IMR-90 (cell line): Measurements from ENCODE around the gene RAB5B. TPM values are rescaled to one million over a fixed set of nuclear protein-coding genes. Genes with fewer than 3 reads are reported as not detected.

Experiments
- ATAC-seq: fragments of 200-7000 bp; cut with Tn5 transposase; 2 replicates; pipeline ENCODE4 v1.9.1; 2020; ENCODE audit warnings: low read depth, mild to moderate bottlenecking, moderate library complexity
- BruUV-seq: library from RNA; stranded (reverse); fragments of 400-500 nt; replicated peaks from 2 replicates; lab custom pipeline; 2021; lab: Mats Ljungman, UMichigan
- CTCF ChIA-PET: fragments of 300-600 bp; formaldehyde crosslinking; extraction: SDS; loops from one replicate; lab custom pipeline; 2021; ENCODE audit warnings: antibody characterized with exemption; lab: Yijun Ruan, JAX
- POLR2A ChIA-PET: fragments of 300-600 bp; sonication (Branson Sonifier 250); formaldehyde crosslinking; loops from one replicate; lab custom pipeline; 2022; ENCODE audit warnings: antibody characterized with exemption; ENCODE audit not compliant: unreplicated experiment; lab: Charles Lee
- DNase-seq: peaks from one replicate; pipeline ENCODE4 v3.0.0; 2013
- H2AFZ ChIP-seq: replicated peaks from 2 replicates; pipeline ENCODE3; 2013; ENCODE audit warnings: low read length, mild to moderate bottlenecking; ENCODE audit not compliant: poor library complexity
- H2AK5ac ChIP-seq: 2 replicates; pipeline ENCODE4 v1.6.1; 2013; ENCODE audit warnings: low read depth, low read length, inconsistent platforms
- H2AK9ac ChIP-seq: replicated peaks from 2 replicates; pipeline ENCODE3; 2013; ENCODE audit warnings: mild to moderate bottlenecking, low read depth, low read length, moderate library complexity; ENCODE audit not compliant: poor library complexity
- H2BK120ac ChIP-seq: 2 replicates; pipeline ENCODE4 v1.6.1; 2013; ENCODE audit warnings: low read depth, low read length, inconsistent platforms
- H2BK15ac ChIP-seq: 3 replicates; pipeline ENCODE4 v1.6.1; 2013; ENCODE audit warnings: low read depth, low read length, inconsistent platforms
- H2BK20ac ChIP-seq: 2 replicates; pipeline ENCODE4 v1.6.1; 2013; ENCODE audit warnings: low read depth, mild to moderate bottlenecking, inconsistent platforms, low read length, moderate library complexity
- H2BK5ac ChIP-seq: 2 replicates; pipeline ENCODE4 v1.6.1; 2013; ENCODE audit warnings: mild to moderate bottlenecking, low read depth, low read length, inconsistent platforms; ENCODE audit not compliant: poor library complexity, severe bottlenecking
- H3K14ac ChIP-seq: replicated peaks from 2 replicates; pipeline ENCODE4 v1.6.1; 2013; ENCODE audit warnings: low read depth, low read length, inconsistent platforms
- H3K18ac ChIP-seq: 2 replicates; pipeline ENCODE4 v1.6.1; 2013; ENCODE audit warnings: low read depth, low read length, control low read depth
- H3K23ac ChIP-seq: 2 replicates; pipeline ENCODE4 v1.6.1; 2013; ENCODE audit warnings: low read depth, low read length, inconsistent platforms
- H3K27ac ChIP-seq: 2 replicates; pipeline ENCODE4 v1.5.1; 2013; ENCODE audit warnings: mild to moderate bottlenecking, control low read depth, low read length; ENCODE audit not compliant: insufficient read depth
- H3K27me3 ChIP-seq: 2 replicates; pipeline ENCODE4 v1.6.1; 2013; ENCODE audit warnings: low read length; ENCODE audit not compliant: control insufficient read depth, insufficient read depth
- H3K36me3 ChIP-seq: 2 replicates; pipeline ENCODE4 v1.6.1; 2013; ENCODE audit warnings: low read length, mixed read lengths; ENCODE audit not compliant: control insufficient read depth, insufficient read depth
- H3K4ac ChIP-seq: 2 replicates; pipeline ENCODE4 v1.6.1; 2013; ENCODE audit warnings: low read depth, low read length, inconsistent platforms
- H3K4me1 ChIP-seq: 2 replicates; pipeline ENCODE4 v1.6.1; 2013; ENCODE audit warnings: low read length, mixed read lengths; ENCODE audit not compliant: control insufficient read depth, insufficient read depth
- H3K4me2 ChIP-seq: 2 replicates; pipeline ENCODE4 v1.6.1; 2013; ENCODE audit warnings: low read depth, mild to moderate bottlenecking, control low read depth, low read length, moderate library complexity
- H3K4me3 ChIP-seq: 2 replicates; pipeline ENCODE4 v1.5.1; 2013; ENCODE audit warnings: low read depth, mild to moderate bottlenecking, control low read depth, low read length, moderate library complexity; ENCODE audit not compliant: insufficient read depth
- H3K56ac ChIP-seq: 2 replicates; pipeline ENCODE4 v1.6.1; 2013; ENCODE audit warnings: low read length, inconsistent platforms; ENCODE audit not compliant: insufficient read depth; ENCODE audit errors: extremely low read depth
- H3K79me1 ChIP-seq, 2 experiments: 2 replicates each; pipeline ENCODE4 v1.6.1; 2013; ENCODE audit warnings: low read length in 2 of 2, inconsistent platforms in 1 of 2, low read depth in 1 of 2
- H3K9ac ChIP-seq: 2 replicates; pipeline ENCODE4 v1.6.1; 2013; ENCODE audit warnings: low read depth, low read length, control low read depth
- H3K9me1 ChIP-seq: 2 replicates; pipeline ENCODE4 v1.6.1; 2013; ENCODE audit warnings: low read length, inconsistent platforms; ENCODE audit not compliant: insufficient read depth
- H3K9me3 ChIP-seq: 2 replicates; pipeline ENCODE4 v1.6.1; 2013; ENCODE audit warnings: low read length; ENCODE audit not compliant: control insufficient read depth, insufficient read depth
- H4K20me1 ChIP-seq: 2 replicates; pipeline ENCODE4 v1.6.1; 2013; ENCODE audit warnings: low read length, inconsistent platforms; ENCODE audit not compliant: insufficient read depth
- H4K5ac ChIP-seq: 2 replicates; pipeline ENCODE4 v1.6.1; 2013; ENCODE audit warnings: mild to moderate bottlenecking, low read depth, low read length, control low read depth
- H4K8ac ChIP-seq, 2 experiments: 2 replicates each; pipeline ENCODE4 v1.6.1; 2013; ENCODE audit warnings: low read depth in 2 of 2, low read length in 2 of 2, control low read depth in 1 of 2, inconsistent platforms in 1 of 2
- H4K91ac ChIP-seq: 2 replicates; pipeline ENCODE4 v1.6.1; 2013; ENCODE audit warnings: low read depth, low read length, inconsistent platforms; ENCODE audit not compliant: insufficient read depth
- BHLHE40 ChIP-seq: fragments of 150-350 bp; IDR thresholded peaks from 2 replicates; pipeline ENCODE4 v1.6.1; 2016; ENCODE audit warnings: mild to moderate bottlenecking, low read depth, low read length
- CEBPB ChIP-seq: IDR thresholded peaks from 2 replicates; pipeline ENCODE4 v1.6.1; 2012; ENCODE audit warnings: low read depth, low read length, improper control_type of control experiment
- CHD1 ChIP-seq: IDR thresholded peaks from 2 replicates; pipeline ENCODE4 v1.6.1; 2012; ENCODE audit warnings: low read depth, low read length, improper control_type of control experiment
- CTCF ChIP-seq: conservative IDR thresholded peaks from 2 replicates; pipeline ENCODE4 v1.5.1; 2012; ENCODE audit warnings: mild to moderate bottlenecking, low read depth, low read length, improper control_type of control experiment
- FOS ChIP-seq: fragments of 150-350 bp; IDR thresholded peaks from 2 replicates; pipeline ENCODE4 v1.6.1; 2016; ENCODE audit warnings: low read depth, low read length
- MAFK ChIP-seq: IDR thresholded peaks from 2 replicates; pipeline ENCODE4 v1.6.1; 2012; ENCODE audit warnings: low read depth, low read length, improper control_type of control experiment
- MAZ ChIP-seq: IDR thresholded peaks from 2 replicates; pipeline ENCODE4 v1.6.1; 2012; ENCODE audit warnings: low read depth, mild to moderate bottlenecking, low read length, improper control_type of control experiment, moderate library complexity, borderline replicate concordance
- MXI1 ChIP-seq: IDR thresholded peaks from 2 replicates; pipeline ENCODE4 v1.6.1; 2012; ENCODE audit warnings: low read depth, mild to moderate bottlenecking, low read length, moderate library complexity, borderline replicate concordance
- NFE2L2 ChIP-seq: fragments of 150-350 bp; IDR thresholded peaks from 2 replicates; pipeline ENCODE4 v1.6.1; 2016; ENCODE audit warnings: low read depth, mild to moderate bottlenecking, low read length
- POLR2A ChIP-seq: IDR thresholded peaks from 2 replicates; pipeline ENCODE4 v1.6.1; 2012; ENCODE audit warnings: mild to moderate bottlenecking, low read depth, low read length
- RAD21 ChIP-seq: IDR thresholded peaks from 2 replicates; pipeline ENCODE4 v1.6.1; 2012; ENCODE audit warnings: low read length, improper control_type of control experiment
- RFX5 ChIP-seq: IDR thresholded peaks from 2 replicates; pipeline ENCODE4 v1.8.0; 2012; ENCODE audit warnings: low read depth, mild to moderate bottlenecking, low read length, moderate library complexity
- SMC3 ChIP-seq: fragments of 150-350 bp; IDR thresholded peaks from 2 replicates; pipeline ENCODE4 v1.6.1; 2016; ENCODE audit warnings: low read depth, mild to moderate bottlenecking, antibody characterized with exemption, low read length, moderate library complexity
- USF2 ChIP-seq: fragments of 150-350 bp; IDR thresholded peaks from 2 replicates; pipeline ENCODE4 v1.6.1; 2017; ENCODE audit warnings: mild to moderate bottlenecking, antibody characterized with exemption, low read length, low read depth
- WGBS, 2 experiments: methylation state at CpG; one replicate each; pipeline versions ENCODE4 v1.1.5 to v1.1.7; 2013; ENCODE audit warnings: missing lambda C conversion rate in 2 of 2; ENCODE audit not compliant: insufficient read length in 1 of 2; ENCODE audit errors: extremely low coverage in 2 of 2; 5-methylcytosine and 5-hydroxymethylcytosine counted together
- dilution Hi-C: fragments of 300-500 bp; cut with HindIII; formaldehyde crosslinking; loops from one replicate; pipeline ENCODE4 v1.14.3; 2018; ENCODE audit warnings: low sequenced_read_pairs; ENCODE audit not compliant: unreplicated experiment
- in situ Hi-C: fragments of 300-500 bp; cut with MboI; formaldehyde crosslinking; loops from 3 replicates; pipeline ENCODE4 v1.14.3; 2019; ENCODE audit warnings: low sequenced_read_pairs, inconsistent platforms, mixed read lengths
- intact Hi-C: fragments of 100-400 bp; cut with micrococcal nuclease; formaldehyde crosslinking; loops from 2 replicates; pipeline ENCODE4 v1.10.0; 2022
- polyA plus RNA-seq, 3 experiments: library from polyadenylated mRNA; depleted of rRNA; stranded (reverse); fragments of >200 nt; gene quantifications; 2 replicates each; pipeline ENCODE4 v1.2.3, GENCODE V29; 2012; ENCODE audit warnings: low replicate concordance in 1 of 3
- total RNA-seq: library from RNA; depleted of rRNA; stranded (reverse); fragments of >200 nt; gene quantifications from 2 replicates; pipeline ENCODE4 v1.2.3, GENCODE V29; 2012

Gene RAB5B
- total and polyA plus RNA-seq, 2 of the 4 experiments (the other 2 are of a cell fraction): 56.5 to 99.2 TPM

- no peaks in the 10 kb centered on the region for H3K9me3 ChIP-seq
- WGBS, 2 experiments: 0% methylated on average over 4 of the region's 42 CpGs; no CpG with 5 or more reads in 1 of the 2 experiments
- H3K27ac ChIP-seq: peak overlapping the region; percentile 94
- peak overlapping the region; percentile 98 for H3K14ac ChIP-seq
- H3K18ac ChIP-seq: peak overlapping the region; percentile 82
- peak overlapping the region; percentile 83 for H3K4me3 ChIP-seq
- BruUV-seq: no TSS peak
- peak overlapping the region; percentile 54 for H2BK120ac ChIP-seq
- H2BK15ac ChIP-seq: peak overlapping the region; percentile 72
- no peak overlapping the region for H2BK20ac ChIP-seq
- H2AFZ ChIP-seq: peak overlapping the region; percentile 94
- H3K9ac ChIP-seq: peak overlapping the region; percentile 98
- H3K27me3 ChIP-seq: no peaks in the 10 kb centered on the region
- peak overlapping the region; percentile 94 for H4K5ac ChIP-seq
- H3K4me2 ChIP-seq: peak overlapping the region; percentile 98
- ChIA-PET CTCF (interaction anchor here (0.6 to 1.4 kb wide), 6 partner anchors 10 to 188 kb away, joined by 3 to 5 read pairs (median 3); no protein-coding TSS in a partner anchor), POLR2A (interaction anchor here (0.6 to 2.2 kb wide), 4 partner anchors 97 to 198 kb away, joined by 3 to 6 read pairs (median 4); partner anchors contain the start of genes ORMDL2 and SARNP)
- peaks cover 4% of the 10 kb centered on the region for H3K36me3 ChIP-seq
- intact Hi-C loops (no loop called here), in situ Hi-C loops (loop anchor here (10.0 kb wide), 1 partner anchor 102 kb away; the partner anchor contains the start of gene DNAJC14), dilution Hi-C loops (no loop called here)
- peak overlapping the region; percentile 99 to 100 for H4K8ac ChIP-seq
- DNase-seq (peak; percentile 91), ATAC-seq (peak; percentile 70)
- H3K4me1 ChIP-seq: peaks cover 13% of the 10 kb centered on the region
- peak overlapping the region; percentile 93 for H2AK5ac ChIP-seq
- H2BK5ac ChIP-seq: peak overlapping the region; percentile 89
- no peaks in the 10 kb centered on the region; the same call in 1 of the 2 replicates for H4K20me1 ChIP-seq
- peaks cover 32 to 66% of the 10 kb centered on the region in 2 experiments for H3K79me1 ChIP-seq
- H3K56ac ChIP-seq: peak overlapping the region; percentile 95
- H3K23ac ChIP-seq: peak overlapping the region; percentile 95
- H4K91ac ChIP-seq: peak overlapping the region; percentile 91
- H2AK9ac ChIP-seq: peak overlapping the region; percentile 99
- peaks cover 11% of the 10 kb centered on the region for H3K9me1 ChIP-seq
- peak overlapping the region; percentile 93 for H3K4ac ChIP-seq
- TF ChIP-seq MXI1 (0 out of 2 replicates have a peak, but pooled peaks have one; percentile 31), CTCF (peak; percentile 64), MAZ (peak; percentile 66; the same call in 1 of the 2 replicates), RFX5 (no peak), POLR2A (peak; percentile 84), FOS (no peak), USF2 (no peak), NFE2L2 (no peak), BHLHE40 (no peak), RAD21 (no peak; the same call in 1 of the 2 replicates), SMC3 (peak; percentile 41), CEBPB (no peak), CHD1 (no peak; the same call in 1 of the 2 replicates), MAFK (no peak)
Measured at GRCh38 chr12:55926738-55927587, 46.9 kb upstream of the RAB5B start.
